ENCODE results near the gene PCDHA11.
"Not testable (repeated sequence)": the region's sequence is repeated elsewhere in the genome, so short reads cannot be mapped to it uniquely, and the experiment has no call there.

Gene PCDHA11

GRCh38 chr5:140833993-140834392 lies 34.8 kb upstream of the PCDHA11 start, which contains the start of gene PCDHA7:
TSS of gene PCDHA7 (plus strand) at chr5:140834269. CDS start at chr5:140834384, 115 bp downstream.
- H3K4me2 ChIP-seq (ENCODE audit: low read length, poor library complexity, severe bottlenecking), result no peak within 1 kb of the TSS

GRCh38 chr5:140834439-140835008 lies 34.2 kb upstream of the PCDHA11 start:
- H2AFZ ChIP-seq (ENCODE audit: low read depth, low read length); DNase-seq; H3K14ac ChIP-seq (ENCODE audit: low read length in 2 of 2); H2BK12ac ChIP-seq (ENCODE audit: low read length in 2 of 2); H3K4me1 ChIP-seq (ENCODE audit: control insufficient read depth, insufficient read depth, low read depth, low read length); H2BK5ac ChIP-seq (ENCODE audit: low read depth, low read length, poor library complexity, severe bottlenecking); H3K18ac ChIP-seq (ENCODE audit: low read depth in 1 of 2, low read length in 2 of 2); H3K27ac ChIP-seq (ENCODE audit: low read length, poor library complexity, severe bottlenecking); H3K4ac ChIP-seq (ENCODE audit: low read depth in 1 of 2, low read length in 2 of 2); H2BK120ac ChIP-seq (ENCODE audit: low read depth, low read length); H2BK15ac ChIP-seq (ENCODE audit: low read depth, poor library complexity, severe bottlenecking); H4K8ac ChIP-seq (ENCODE audit: low read length); H3K27me3 ChIP-seq (ENCODE audit: control insufficient read depth in 1 of 2, insufficient read depth in 1 of 2, low read length in 2 of 2); H3K79me1 ChIP-seq (replicated peaks; ENCODE audit: low read length, poor library complexity, severe bottlenecking); H3K4me2 ChIP-seq (ENCODE audit: low read length, poor library complexity, severe bottlenecking); H3K23ac ChIP-seq (ENCODE audit: low read length in 2 of 2); H2AK5ac ChIP-seq (ENCODE audit: low read length, severe bottlenecking); H4K91ac ChIP-seq (ENCODE audit: low read length); H3K9ac ChIP-seq (ENCODE audit: low read length): not testable (repeated sequence)
- peak overlapping the region in 1 of 2 experiments; percentile 53 for H3K4me3 ChIP-seq (ENCODE audit: insufficient read depth in 1 of 2, low read depth in 1 of 2, low read length in 2 of 2)
- WGBS, result 98% methylated on average over 22 of the region's 38 CpGs
- H3K36me3 ChIP-seq (ENCODE audit: control insufficient read depth in 1 of 2, insufficient read depth in 2 of 2, low read depth in 1 of 2, low read length in 2 of 2), result peaks cover 0 to 21% of the 10 kb centered on the region in 2 experiments
- H3K9me3 ChIP-seq (ENCODE audit: control insufficient read depth, low read length), result peaks cover 45% of the 10 kb centered on the region

More at GRCh38 chr5:140833993-140834392, 34.8 kb upstream of the PCDHA11 start, which contains the start of gene PCDHA7:
- Histone ChIP-seq H2BK5ac (ENCODE audit: low read depth, low read length, poor library complexity, severe bottlenecking) (no peak within 1 kb of the TSS), H2BK120ac (ENCODE audit: low read depth, low read length) (no peak within 1 kb of the TSS), H3K14ac (ENCODE audit: low read length in 2 of 2) (no peak within 1 kb of the TSS), H3K18ac (ENCODE audit: low read depth in 1 of 2, low read length in 2 of 2) (no peak within 1 kb of the TSS), H2BK15ac (ENCODE audit: low read depth, poor library complexity, severe bottlenecking) (no peak within 1 kb of the TSS), H3K4me3 (ENCODE audit: insufficient read depth in 1 of 2, low read depth in 1 of 2, low read length in 2 of 2) (peak within 1 kb of the TSS in 1 of 2 experiments; percentile 53), H2AFZ (ENCODE audit: low read depth, low read length) (no peak within 1 kb of the TSS), H4K91ac (ENCODE audit: low read length) (no peak within 1 kb of the TSS), H3K9ac (ENCODE audit: low read length) (no peak within 1 kb of the TSS), H3K4ac (ENCODE audit: low read depth in 1 of 2, low read length in 2 of 2) (no peak within 1 kb of the TSS), H3K79me1 (replicated peaks; ENCODE audit: low read length, poor library complexity, severe bottlenecking) (peaks cover 8% of the 10 kb centered on the region), H3K27me3 (ENCODE audit: control insufficient read depth in 1 of 2, insufficient read depth in 1 of 2, low read length in 2 of 2) (no peaks in the 10 kb centered on the region), H2BK12ac (ENCODE audit: low read length in 2 of 2) (no peak within 1 kb of the TSS), H2AK5ac (ENCODE audit: low read length, severe bottlenecking) (no peak within 1 kb of the TSS), H4K8ac (ENCODE audit: low read length) (no peak within 1 kb of the TSS), H3K9me3 (ENCODE audit: control insufficient read depth, low read length) (peaks cover 45% of the 10 kb centered on the region), H3K23ac (ENCODE audit: low read length in 2 of 2) (no peak within 1 kb of the TSS), H3K36me3 (ENCODE audit: control insufficient read depth in 1 of 2, insufficient read depth in 2 of 2, low read depth in 1 of 2, low read length in 2 of 2) (peaks cover 0 to 26% of the 10 kb centered on the region in 2 experiments), H3K27ac (ENCODE audit: low read length, poor library complexity, severe bottlenecking) (no peak within 1 kb of the TSS), H3K4me1 (ENCODE audit: control insufficient read depth, insufficient read depth, low read depth, low read length) (peaks cover 2% of the 10 kb centered on the region)
- DNase-seq, result no peak
- WGBS, result 87% methylated on average over 7 of the region's 8 CpGs

GRCh38 chr5:140835622-140836510 lies 32.9 kb upstream of the PCDHA11 start:
- Histone ChIP-seq H2BK12ac (ENCODE audit: low read length in 2 of 2) (no peak overlapping the region), H3K9ac (ENCODE audit: low read length) (no peak overlapping the region), H3K79me1 (replicated peaks; ENCODE audit: low read length, poor library complexity, severe bottlenecking) (peaks cover 3% of the 10 kb centered on the region), H2BK120ac (ENCODE audit: low read depth, low read length) (no peak overlapping the region), H2AK5ac (ENCODE audit: low read length, severe bottlenecking) (no peak overlapping the region), H2AFZ (ENCODE audit: low read depth, low read length) (no peak overlapping the region), H3K23ac (ENCODE audit: low read length in 2 of 2) (no peak overlapping the region), H3K14ac (ENCODE audit: low read length in 2 of 2) (no peak overlapping the region), H3K4me2 (ENCODE audit: low read length, poor library complexity, severe bottlenecking) (no peak overlapping the region), H3K4ac (ENCODE audit: low read depth in 1 of 2, low read length in 2 of 2) (no peak overlapping the region), H3K36me3 (ENCODE audit: control insufficient read depth in 1 of 2, insufficient read depth in 2 of 2, low read depth in 1 of 2, low read length in 2 of 2) (peaks cover 0 to 13% of the 10 kb centered on the region in 2 experiments), H3K27ac (ENCODE audit: low read length, poor library complexity, severe bottlenecking) (no peak overlapping the region), H3K4me3 (ENCODE audit: insufficient read depth in 1 of 2, low read depth in 1 of 2, low read length in 2 of 2) (no peak overlapping the region), H2BK5ac (ENCODE audit: low read depth, low read length, poor library complexity, severe bottlenecking) (no peak overlapping the region), H3K27me3 (ENCODE audit: control insufficient read depth in 1 of 2, insufficient read depth in 1 of 2, low read length in 2 of 2) (no peaks in the 10 kb centered on the region), H3K9me3 (ENCODE audit: control insufficient read depth, low read length) (peaks cover 46% of the 10 kb centered on the region), H2BK15ac (ENCODE audit: low read depth, poor library complexity, severe bottlenecking) (no peak overlapping the region), H3K18ac (ENCODE audit: low read depth in 1 of 2, low read length in 2 of 2) (no peak overlapping the region), H4K8ac (ENCODE audit: low read length) (no peak overlapping the region), H3K4me1 (ENCODE audit: control insufficient read depth, insufficient read depth, low read depth, low read length) (no peaks in the 10 kb centered on the region), H4K91ac (ENCODE audit: low read length) (no peak overlapping the region)
- WGBS, result 98% methylated on average over 103 of the region's 103 CpGs
- DNase-seq, result no peak

All from mesenchymal stem cell (in vitro differentiated cells and primary cell).